ENCODE measurements around the gene TAP2.

GRCh38 chr6:32809171-32809570, 29.4 kb downstream of the TAP2 start:
- TF ChIP-seq POLR2A (IDR thresholded peaks at IDR 0.05) (no peak), POLR2AphosphoS5 (IDR thresholded peaks at IDR 0.05; ENCODE audit: insufficient read depth in 1 of 2, low read depth in 1 of 2) (no peak)
- TF ChIP-seq, protein P1, sequence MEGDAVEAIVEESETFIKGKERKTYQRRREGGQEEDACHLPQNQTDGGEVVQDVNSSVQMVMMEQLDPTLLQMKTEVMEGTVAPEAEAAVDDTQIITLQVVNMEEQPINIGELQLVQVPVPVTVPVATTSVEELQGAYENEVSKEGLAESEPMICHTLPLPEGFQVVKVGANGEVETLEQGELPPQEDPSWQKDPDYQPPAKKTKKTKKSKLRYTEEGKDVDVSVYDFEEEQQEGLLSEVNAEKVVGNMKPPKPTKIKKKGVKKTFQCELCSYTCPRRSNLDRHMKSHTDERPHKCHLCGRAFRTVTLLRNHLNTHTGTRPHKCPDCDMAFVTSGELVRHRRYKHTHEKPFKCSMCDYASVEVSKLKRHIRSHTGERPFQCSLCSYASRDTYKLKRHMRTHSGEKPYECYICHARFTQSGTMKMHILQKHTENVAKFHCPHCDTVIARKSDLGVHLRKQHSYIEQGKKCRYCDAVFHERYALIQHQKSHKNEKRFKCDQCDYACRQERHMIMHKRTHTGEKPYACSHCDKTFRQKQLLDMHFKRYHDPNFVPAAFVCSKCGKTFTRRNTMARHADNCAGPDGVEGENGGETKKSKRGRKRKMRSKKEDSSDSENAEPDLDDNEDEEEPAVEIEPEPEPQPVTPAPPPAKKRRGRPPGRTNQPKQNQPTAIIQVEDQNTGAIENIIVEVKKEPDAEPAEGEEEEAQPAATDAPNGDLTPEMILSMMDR (IDR thresholded peaks at IDR 0.05) = no peak
